ENCODE data around the gene PRRT2.

GRCh38 chr16:29849505-29849904 lies 37.5 kb downstream of the PRRT2 start:
- TF ChIP-seq CTCF (IDR thresholded peaks at IDR 0.05): no peak
- no peak for TF ChIP-seq POLR2A (IDR thresholded peaks at IDR 0.05)
- TF ChIP-seq EP300 (IDR thresholded peaks at IDR 0.05): no peak
